ENCODE data around the gene POLR3A. TPM values are rescaled to one million over a fixed set of nuclear protein-coding genes. Genes with fewer than 3 reads are reported as not detected.

Gene POLR3A
- total RNA-seq, 1 experiment from 2014 or later = 97.2 TPM

DNA sequence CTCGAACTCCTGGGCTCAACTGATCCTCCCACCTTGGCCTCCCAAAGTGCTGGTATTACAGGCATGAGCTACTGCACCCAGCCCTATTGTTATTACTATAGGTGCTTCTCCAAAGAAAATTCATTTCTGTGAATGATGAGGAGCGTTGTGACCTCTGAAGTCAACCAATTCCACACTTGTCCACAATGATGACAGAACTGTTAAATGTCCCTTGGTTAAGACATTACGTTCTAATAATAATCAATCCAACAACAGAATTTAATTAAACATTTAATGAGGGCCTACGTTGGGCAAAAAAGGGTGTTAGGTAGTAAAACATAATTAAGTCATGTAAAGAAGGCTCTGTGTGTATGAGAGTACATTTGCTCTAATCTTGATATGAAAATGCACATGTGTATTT lies 18.2 kb downstream of the POLR3A start:
- CTCF ChIA-PET = no interaction called here
- TF ChIP-seq EZH2 (IDR thresholded peaks at IDR 0.05; ENCODE audit: low read length, unreplicated experiment) (no peak), EZH2phosphoT487 (IDR thresholded peaks at IDR 0.05; ENCODE audit: borderline replicate concordance, low read length) (no peak)
- TF ChIP-seq, protein P1, sequence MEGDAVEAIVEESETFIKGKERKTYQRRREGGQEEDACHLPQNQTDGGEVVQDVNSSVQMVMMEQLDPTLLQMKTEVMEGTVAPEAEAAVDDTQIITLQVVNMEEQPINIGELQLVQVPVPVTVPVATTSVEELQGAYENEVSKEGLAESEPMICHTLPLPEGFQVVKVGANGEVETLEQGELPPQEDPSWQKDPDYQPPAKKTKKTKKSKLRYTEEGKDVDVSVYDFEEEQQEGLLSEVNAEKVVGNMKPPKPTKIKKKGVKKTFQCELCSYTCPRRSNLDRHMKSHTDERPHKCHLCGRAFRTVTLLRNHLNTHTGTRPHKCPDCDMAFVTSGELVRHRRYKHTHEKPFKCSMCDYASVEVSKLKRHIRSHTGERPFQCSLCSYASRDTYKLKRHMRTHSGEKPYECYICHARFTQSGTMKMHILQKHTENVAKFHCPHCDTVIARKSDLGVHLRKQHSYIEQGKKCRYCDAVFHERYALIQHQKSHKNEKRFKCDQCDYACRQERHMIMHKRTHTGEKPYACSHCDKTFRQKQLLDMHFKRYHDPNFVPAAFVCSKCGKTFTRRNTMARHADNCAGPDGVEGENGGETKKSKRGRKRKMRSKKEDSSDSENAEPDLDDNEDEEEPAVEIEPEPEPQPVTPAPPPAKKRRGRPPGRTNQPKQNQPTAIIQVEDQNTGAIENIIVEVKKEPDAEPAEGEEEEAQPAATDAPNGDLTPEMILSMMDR (conservative IDR thresholded peaks at IDR 0.05; ENCODE audit: low read depth, low read length) = no peak
- Histone ChIP-seq H3K27me3 (ENCODE audit: low read length) (no peaks in the 10 kb centered on the region), H2AFZ (ENCODE audit: low read length) (no peak overlapping the region), H3K9me2 (replicated peaks; ENCODE audit: low read length) (no peaks in the 10 kb centered on the region), H3K79me2 (ENCODE audit: low read length) (no peaks in the 10 kb centered on the region), H3K27ac (ENCODE audit: low read length) (no peak overlapping the region), H3K4me2 (ENCODE audit: low read length) (no peak overlapping the region), H3K4me3 (ENCODE audit: low read length) (no peak overlapping the region), H3K4me1 (ENCODE audit: insufficient read depth, low read length) (peaks cover 10% of the 10 kb centered on the region), H3K9ac (ENCODE audit: low read length) (no peak overlapping the region), H3F3A (ENCODE audit: low read length, unreplicated experiment) (no peaks in the 10 kb centered on the region), H3K36me3 (ENCODE audit: low read depth, low read length) (peaks cover 91% of the 10 kb centered on the region), H3K9me3 (ENCODE audit: low read length) (no peaks in the 10 kb centered on the region), H4K20me1 (ENCODE audit: low read length) (0 out of 2 replicates have a peak, but pooled peaks cover 8% of the 10 kb centered on the region)
- DNase-seq (no peak), ATAC-seq (no peak)
- POLR2A ChIA-PET (ENCODE audit: unreplicated experiment) = interaction anchor here (0.5 kb wide), 1 partner anchor 45 kb away, joined by 3 read pairs; no protein-coding TSS in a partner anchor
- no TSS peak for BruUV-seq (replicated peaks)
- intact Hi-C loops (cut with micrococcal nuclease) = no loop called here

DNA sequence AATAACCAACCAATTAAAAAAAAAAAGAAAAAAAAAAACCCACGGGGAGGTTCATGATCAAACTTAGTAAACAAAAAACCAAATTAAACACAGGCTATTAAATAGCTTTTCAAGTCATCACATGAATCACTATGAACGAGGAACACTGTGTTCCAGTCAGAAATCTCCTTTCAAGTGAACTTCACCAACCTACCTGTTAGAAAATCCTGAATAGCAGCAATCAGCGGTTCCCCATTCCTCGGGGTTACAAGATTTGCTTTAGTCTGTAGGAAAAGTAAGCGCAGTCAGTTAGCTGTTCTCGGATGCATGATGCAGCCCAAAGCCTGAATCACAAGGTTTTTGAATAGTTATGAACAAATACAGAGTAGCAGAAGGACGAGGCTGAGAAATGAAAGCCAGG lies 19.0 kb downstream of the POLR3A start:
- Histone ChIP-seq H3K27me3 (ENCODE audit: low read length) (no peaks in the 10 kb centered on the region), H4K20me1 (ENCODE audit: low read length) (0 out of 2 replicates have a peak, but pooled peaks cover 8% of the 10 kb centered on the region), H3K4me2 (ENCODE audit: low read length) (no peak overlapping the region), H3F3A (ENCODE audit: low read length, unreplicated experiment) (no peaks in the 10 kb centered on the region), H3K9me2 (replicated peaks; ENCODE audit: low read length) (no peaks in the 10 kb centered on the region), H2AFZ (ENCODE audit: low read length) (no peak overlapping the region), H3K4me3 (ENCODE audit: low read length) (no peak overlapping the region), H3K4me1 (ENCODE audit: insufficient read depth, low read length) (peaks cover 10% of the 10 kb centered on the region), H3K9ac (ENCODE audit: low read length) (no peak overlapping the region), H3K36me3 (ENCODE audit: low read depth, low read length) (peaks cover 91% of the 10 kb centered on the region), H3K9me3 (ENCODE audit: low read length) (no peaks in the 10 kb centered on the region), H3K79me2 (ENCODE audit: low read length) (no peaks in the 10 kb centered on the region), H3K27ac (ENCODE audit: low read length) (no peak overlapping the region)
- TF ChIP-seq, protein P1 (conservative IDR thresholded peaks at IDR 0.05; ENCODE audit: low read depth, low read length) = no peak
- no peak for TF ChIP-seq EZH2 (IDR thresholded peaks at IDR 0.05; ENCODE audit: low read length, unreplicated experiment)
- no peak for TF ChIP-seq EZH2phosphoT487 (IDR thresholded peaks at IDR 0.05; ENCODE audit: borderline replicate concordance, low read length)
- BruUV-seq (replicated peaks) = no TSS peak
- intact Hi-C loops (cut with micrococcal nuclease) = no loop called here
- no peak for ATAC-seq
- no peak for DNase-seq
- ChIA-PET CTCF (interaction anchor here (0.6 to 1.5 kb wide), 3 partner anchors 27 to 1074 kb away, joined by 3 to 14 read pairs (median 7); no protein-coding TSS in a partner anchor), POLR2A (ENCODE audit: unreplicated experiment) (interaction anchor here (0.5 to 0.6 kb wide), 2 partner anchors 44 to 328 kb away, joined by 3 to 9 read pairs; no protein-coding TSS in a partner anchor)

DNA sequence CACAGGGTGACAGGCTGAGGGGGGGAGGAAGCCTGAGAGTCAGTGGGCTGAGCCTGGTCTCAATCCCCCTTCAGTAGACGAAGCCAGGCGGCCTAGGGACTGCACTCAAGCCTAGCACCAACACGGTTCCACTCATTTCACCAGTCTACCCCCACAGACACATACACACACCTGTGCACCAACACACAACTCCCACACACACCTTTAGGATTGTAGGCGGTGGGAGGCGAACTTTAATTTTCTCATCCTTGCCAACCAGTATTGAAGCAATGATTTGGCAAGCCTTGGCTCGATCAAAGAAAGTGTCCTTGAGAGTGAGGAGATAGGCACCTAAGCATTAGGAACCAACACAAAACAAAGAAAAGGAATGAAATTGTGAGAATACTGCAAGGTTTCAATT lies 19.7 kb downstream of the POLR3A start:
- 0 out of 2 replicates have a peak, but pooled peaks cover 4% of the 10 kb centered on the region for H4K20me1 ChIP-seq (ENCODE audit: low read length)
- H3K4me2 ChIP-seq (ENCODE audit: low read length) = no peak overlapping the region
- TF ChIP-seq, protein P1 (conservative IDR thresholded peaks at IDR 0.05; ENCODE audit: low read depth, low read length) = no peak
- no peak for TF ChIP-seq EZH2phosphoT487 (IDR thresholded peaks at IDR 0.05; ENCODE audit: borderline replicate concordance, low read length)
- no peak for TF ChIP-seq EZH2 (IDR thresholded peaks at IDR 0.05; ENCODE audit: low read length, unreplicated experiment)
- H2AFZ ChIP-seq (ENCODE audit: low read length) = no peak overlapping the region
- intact Hi-C loops (cut with micrococcal nuclease) = no loop called here
- ChIA-PET POLR2A (ENCODE audit: unreplicated experiment) (no interaction called here), CTCF (interaction anchor here (0.6 to 1.5 kb wide), 3 partner anchors 26 to 1074 kb away, joined by 3 to 14 read pairs (median 7); no protein-coding TSS in a partner anchor)
- H3K27ac ChIP-seq (ENCODE audit: low read length) = no peak overlapping the region
- no peak overlapping the region for H3K4me3 ChIP-seq (ENCODE audit: low read length)
- ATAC-seq (no peak), DNase-seq (no peak)
- no peaks in the 10 kb centered on the region for H3K27me3 ChIP-seq (ENCODE audit: low read length)
- H3K9me2 ChIP-seq (replicated peaks; ENCODE audit: low read length) = no peaks in the 10 kb centered on the region
- TSS peak; percentile 3 for BruUV-seq (replicated peaks)
- H3K4me1 ChIP-seq (ENCODE audit: insufficient read depth, low read length) = peaks cover 10% of the 10 kb centered on the region
- no peaks in the 10 kb centered on the region for H3F3A ChIP-seq (ENCODE audit: low read length, unreplicated experiment)
- no peak overlapping the region for H3K9ac ChIP-seq (ENCODE audit: low read length)
- H3K36me3 ChIP-seq (ENCODE audit: low read depth, low read length) = peaks cover 92% of the 10 kb centered on the region
- H3K9me3 ChIP-seq (ENCODE audit: low read length) = no peaks in the 10 kb centered on the region
- no peaks in the 10 kb centered on the region for H3K79me2 ChIP-seq (ENCODE audit: low read length)

Data from PC-3 (cell line).